AG09309 (cell line): ENCODE measurements around the gene NEAT1.

Experiments used
- DNase-seq: peaks from one replicate; pipeline ENCODE4 v3.0.0-alpha.2; 2010; ENCODE audit warnings: low read depth
- H3K4me3 ChIP-seq: 2 replicates; pipeline ENCODE4 v1.5.1; 2011; ENCODE audit warnings: mild to moderate bottlenecking, low read depth, low read length, moderate library complexity; ENCODE audit not compliant: control insufficient read depth
- TF ChIP-seq, protein P1 (sequence below): IDR thresholded peaks from 2 replicates; pipeline ENCODE4 v1.5.1; 2011; ENCODE audit warnings: mild to moderate bottlenecking, low read depth, low read length, inconsistent platforms; ENCODE audit not compliant: insufficient read depth, control insufficient read depth; ENCODE audit errors: missing control alignments

The NEAT1 gene

DNA sequence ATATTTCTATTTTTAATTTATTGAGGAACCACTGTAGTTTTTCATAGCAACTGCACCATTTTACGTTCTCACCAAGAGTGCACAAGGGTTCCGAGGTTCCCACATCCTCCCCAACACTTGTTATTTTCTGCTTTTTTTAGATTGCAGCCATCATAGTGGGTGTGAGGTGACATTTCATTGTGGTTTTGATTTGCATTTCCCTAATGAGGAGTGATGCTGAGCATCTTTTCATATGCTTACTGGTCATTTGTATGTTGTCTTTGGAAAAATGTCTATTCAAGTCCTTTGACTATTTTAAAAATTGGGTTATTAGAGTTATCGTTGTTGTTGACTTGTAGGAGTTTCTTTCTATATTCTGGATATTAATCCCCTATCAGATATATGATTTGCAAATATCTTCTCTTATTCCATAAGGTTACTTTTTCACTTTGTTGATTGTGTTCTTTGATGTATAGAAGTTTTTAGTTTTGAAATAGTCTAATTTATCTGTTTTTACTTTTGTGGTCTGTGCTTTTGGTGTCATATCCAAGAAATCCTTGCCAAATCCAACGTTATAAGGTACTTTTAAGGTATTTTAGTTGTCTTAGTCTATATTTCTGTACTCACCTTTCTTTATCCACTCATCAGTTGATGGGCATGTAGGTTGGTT, 9.0 kb downstream of the NEAT1 start:
- no peak for DNase-seq
- H3K4me3 ChIP-seq = no peak overlapping the region
- TF ChIP-seq, protein P1, sequence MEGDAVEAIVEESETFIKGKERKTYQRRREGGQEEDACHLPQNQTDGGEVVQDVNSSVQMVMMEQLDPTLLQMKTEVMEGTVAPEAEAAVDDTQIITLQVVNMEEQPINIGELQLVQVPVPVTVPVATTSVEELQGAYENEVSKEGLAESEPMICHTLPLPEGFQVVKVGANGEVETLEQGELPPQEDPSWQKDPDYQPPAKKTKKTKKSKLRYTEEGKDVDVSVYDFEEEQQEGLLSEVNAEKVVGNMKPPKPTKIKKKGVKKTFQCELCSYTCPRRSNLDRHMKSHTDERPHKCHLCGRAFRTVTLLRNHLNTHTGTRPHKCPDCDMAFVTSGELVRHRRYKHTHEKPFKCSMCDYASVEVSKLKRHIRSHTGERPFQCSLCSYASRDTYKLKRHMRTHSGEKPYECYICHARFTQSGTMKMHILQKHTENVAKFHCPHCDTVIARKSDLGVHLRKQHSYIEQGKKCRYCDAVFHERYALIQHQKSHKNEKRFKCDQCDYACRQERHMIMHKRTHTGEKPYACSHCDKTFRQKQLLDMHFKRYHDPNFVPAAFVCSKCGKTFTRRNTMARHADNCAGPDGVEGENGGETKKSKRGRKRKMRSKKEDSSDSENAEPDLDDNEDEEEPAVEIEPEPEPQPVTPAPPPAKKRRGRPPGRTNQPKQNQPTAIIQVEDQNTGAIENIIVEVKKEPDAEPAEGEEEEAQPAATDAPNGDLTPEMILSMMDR = no peak

DNA sequence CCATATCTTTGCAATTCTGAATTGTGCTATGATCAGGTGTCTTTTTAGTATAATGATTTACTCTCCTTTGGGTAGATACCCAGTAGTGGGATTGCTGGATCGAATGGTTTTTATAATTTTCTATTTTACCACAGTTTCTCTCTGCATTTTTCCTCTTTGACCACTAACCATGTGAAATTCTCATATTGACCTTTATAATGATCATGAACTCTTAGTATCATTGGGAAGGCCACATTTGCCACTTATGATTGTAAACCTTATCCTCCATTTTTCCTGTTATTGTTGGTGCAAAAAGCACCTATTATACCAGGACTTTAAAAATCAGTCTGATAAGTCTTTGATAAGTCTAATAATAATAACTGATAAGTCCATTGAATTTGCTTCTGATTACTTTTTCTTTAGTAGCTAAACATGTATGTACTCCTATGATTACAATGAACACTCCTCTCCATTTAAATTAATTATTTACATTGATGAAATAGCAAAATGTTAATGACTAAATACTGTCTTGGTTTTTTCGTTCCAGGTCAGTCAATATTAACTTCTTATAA, 9.6 kb downstream of the NEAT1 start:
- H3K4me3 ChIP-seq = no peak overlapping the region
- DNase-seq = no peak
- TF ChIP-seq, protein P1 = no peak

DNA sequence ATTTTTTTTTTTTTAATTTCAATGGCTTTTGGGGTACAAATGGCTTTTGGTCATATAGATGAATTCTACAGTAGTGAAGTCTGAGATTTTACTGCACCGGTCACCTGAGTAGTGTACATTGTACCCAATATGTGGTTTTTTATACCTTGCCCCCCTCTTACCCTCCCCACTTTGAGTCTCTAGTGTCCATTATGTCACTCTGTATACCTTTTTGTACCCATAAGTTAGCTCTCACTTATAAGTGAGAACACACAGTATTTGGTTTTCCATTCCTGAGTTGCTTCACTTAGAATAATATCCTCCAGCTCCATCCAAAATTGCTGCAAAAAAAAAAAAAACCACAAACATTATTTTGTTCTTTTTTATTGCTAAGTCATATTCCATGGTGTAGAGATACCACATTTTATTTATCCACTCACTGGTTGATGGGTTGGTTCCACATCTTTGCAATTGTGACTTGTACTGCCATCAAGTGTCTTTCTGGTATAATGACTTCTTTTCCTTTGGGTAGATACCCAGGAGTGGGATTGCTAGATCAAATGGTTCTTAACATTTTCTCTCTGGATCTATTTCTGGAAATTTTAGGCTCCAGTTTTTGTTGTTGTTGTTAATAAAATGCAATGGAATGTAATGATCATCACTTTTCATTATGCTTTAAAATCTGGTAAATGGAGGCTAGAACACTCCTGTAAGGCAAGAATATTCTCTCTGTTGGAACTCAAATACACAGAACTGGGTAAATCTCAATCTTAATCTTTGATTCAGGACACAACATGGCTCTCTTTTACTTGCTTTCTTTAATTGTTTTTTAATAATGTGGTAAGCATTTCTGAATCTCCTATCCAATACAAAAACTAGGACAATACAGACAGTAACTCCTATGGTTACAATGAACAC, 10.3 kb downstream of the NEAT1 start:
- H3K4me3 ChIP-seq = no peak overlapping the region
- TF ChIP-seq, protein P1 = peak; percentile 4
- DNase-seq = no peak

DNA sequence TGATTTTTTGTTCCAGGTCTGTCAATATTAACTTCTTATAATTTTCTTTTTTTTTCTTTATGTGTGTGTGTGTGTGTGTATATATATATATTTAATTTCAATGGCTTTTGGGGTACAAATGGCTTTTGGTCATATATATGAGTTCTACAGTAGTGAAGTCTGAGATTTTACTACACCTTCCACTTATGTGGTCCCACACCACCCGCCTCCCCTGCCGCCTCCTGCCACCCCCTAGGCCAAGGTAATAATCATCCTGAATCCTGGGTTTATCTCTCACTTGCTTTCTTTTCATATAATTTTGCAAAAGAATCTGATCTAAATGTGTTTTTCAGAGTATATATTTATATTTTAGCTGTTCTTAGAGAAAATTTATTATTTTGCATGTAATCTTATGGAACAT, 11.1 kb downstream of the NEAT1 start:
- TF ChIP-seq, protein P1 = no peak
- DNase-seq = no peak
- H3K4me3 ChIP-seq = no peak overlapping the region

DNA sequence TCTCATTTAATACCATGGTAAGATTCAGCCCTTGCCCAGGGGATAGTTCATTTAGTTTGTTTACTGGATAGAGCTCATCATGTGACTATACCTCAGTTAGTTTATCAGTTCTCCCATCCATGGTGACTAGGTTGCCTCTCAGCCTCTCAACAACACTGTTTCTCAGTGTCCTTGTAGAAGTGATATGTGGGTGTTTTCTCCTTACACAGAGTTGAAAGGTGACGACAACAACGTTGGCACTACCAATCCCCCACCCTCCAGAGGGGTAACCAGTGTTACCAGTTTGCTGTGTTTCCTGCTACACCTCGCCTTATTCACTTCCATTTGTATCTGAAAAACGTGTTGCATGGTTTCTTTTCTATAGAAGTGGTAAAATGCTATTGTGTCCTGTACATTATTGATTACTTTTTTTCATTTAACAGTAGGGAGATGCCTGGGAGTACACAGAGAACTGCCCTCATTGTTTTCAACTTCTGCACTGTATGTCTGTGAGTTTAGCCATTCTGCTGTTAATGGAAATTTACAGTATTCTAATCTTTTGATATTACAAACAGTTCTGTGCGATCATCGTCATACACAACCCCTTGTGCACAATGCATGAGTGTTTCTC, 11.6 kb downstream of the NEAT1 start:
- no peak overlapping the region for H3K4me3 ChIP-seq
- no peak for DNase-seq
- TF ChIP-seq, protein P1 = no peak

DNA sequence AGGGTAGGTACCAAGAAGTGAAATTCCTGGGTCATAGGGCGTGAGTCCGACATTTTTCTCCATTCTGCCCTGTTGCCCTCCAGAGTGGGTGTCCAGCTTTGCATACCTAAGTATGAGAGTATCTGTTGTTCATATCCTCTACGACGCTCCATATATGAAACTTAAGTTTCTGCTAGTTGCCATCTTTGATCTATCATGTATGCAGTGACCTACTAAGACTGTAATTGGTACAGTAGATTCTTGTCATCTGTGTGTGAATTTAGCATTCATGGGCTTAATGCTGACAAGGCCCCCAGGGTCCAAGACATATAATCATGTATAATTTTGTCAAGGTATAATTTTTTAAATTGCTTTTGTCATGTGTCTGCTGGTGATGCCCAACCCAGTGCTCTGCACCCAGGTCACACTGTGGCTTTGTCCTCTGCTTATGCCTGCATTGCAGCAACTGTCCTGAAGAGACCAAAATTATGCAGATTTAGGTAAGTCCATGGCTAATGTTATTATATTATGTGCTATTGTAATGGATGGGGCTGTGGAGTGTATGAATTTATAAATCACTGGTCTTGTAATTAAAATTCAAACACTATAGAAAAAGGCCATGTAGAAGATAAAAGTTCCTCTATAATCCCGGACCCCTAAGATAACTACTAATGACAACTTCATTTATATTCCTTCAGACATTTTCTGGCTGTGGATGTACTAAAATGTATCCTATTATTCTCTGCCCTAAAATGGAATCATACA, 12.2 kb downstream of the NEAT1 start:
- H3K4me3 ChIP-seq = no peak overlapping the region
- TF ChIP-seq, protein P1 = no peak
- DNase-seq = no peak
